SK-N-SH (cell line): ENCODE results near the gene OXSM. TPM values are rescaled to one million over a fixed set of nuclear protein-coding genes. Genes with fewer than 3 reads are reported as not detected.

ENCODE experiments used
- CTCF ChIA-PET: fragments of 300-600, 350-600 bp; formaldehyde crosslinking; extraction: SDS; loops from one replicate; lab custom pipeline; 2021; lab: Yijun Ruan, JAX
- POLR2A ChIA-PET: fragments of 350-600 bp; sonication (Branson Sonifier 250); formaldehyde crosslinking; extraction: SDS; loops from one replicate; lab custom pipeline; 2020; ENCODE audit warnings: antibody characterized with exemption, inconsistent platforms; lab: Yijun Ruan, JAX
- DNase-seq: peaks from one replicate; pipeline ENCODE4 v3.0.0; 2012
- H2AFZ ChIP-seq: fragments of 200-600 bp; sonication (generic); 2 replicates; pipeline ENCODE4 v1.8.1; 2016; ENCODE audit warnings: antibody characterized with exemption, mild to moderate bottlenecking, low read depth
- H3F3A ChIP-seq: fragments of 200-600 bp; sonication (generic); replicated peaks from 2 replicates; pipeline ENCODE3; 2016; ENCODE audit warnings: antibody characterized with exemption, mild to moderate bottlenecking; ENCODE audit not compliant: insufficient read depth
- H3K27ac ChIP-seq, 2 experiments: fragments of 200-500 bp in 1 of 2; fragments of 200-600 bp in 1 of 2; sonication (Bioruptor generic) in 1 of 2; sonication (generic), shearing (Covaris generic) in 1 of 2; 2 replicates each; pipeline versions ENCODE4 v1.5.1 to v1.6.1; 2014 to 2016; ENCODE audit warnings: low read depth in 2 of 2, inconsistent platforms in 1 of 2, low read length in 1 of 2, mild to moderate bottlenecking in 1 of 2, mixed read lengths in 1 of 2
- H3K27me3 ChIP-seq: fragments of 200-600 bp; sonication (generic), shearing (Covaris generic); 2 replicates; pipeline ENCODE4 v1.6.1; 2016; ENCODE audit warnings: mixed run types; ENCODE audit not compliant: insufficient read depth
- H3K36me3 ChIP-seq, 2 experiments: fragments of 200-500 bp in 1 of 2; fragments of 200-600 bp in 1 of 2; sonication (Bioruptor generic) in 1 of 2; sonication (generic) in 1 of 2; replicated peaks in 1 of 2; 2 replicates each; pipeline versions ENCODE3 to v1.5.1; 2014 to 2016; ENCODE audit warnings: low read length in 1 of 2, mild to moderate bottlenecking in 1 of 2; ENCODE audit not compliant: insufficient read depth in 2 of 2, control insufficient read depth in 1 of 2
- H3K4me1 ChIP-seq, 2 experiments: fragments of 200-500 bp in 1 of 2; fragments of 200-600 bp in 1 of 2; sonication (Bioruptor generic) in 1 of 2; sonication (generic), shearing (Covaris generic) in 1 of 2; 2 replicates each; pipeline versions ENCODE4 v1.5.1 to v1.6.1; 2014 to 2016; ENCODE audit warnings: low read depth in 1 of 2, low read length in 1 of 2, mixed run types in 1 of 2; ENCODE audit not compliant: insufficient read depth in 2 of 2, control insufficient read depth in 1 of 2
- H3K4me2 ChIP-seq: fragments of 200-600 bp; sonication (generic), shearing (Covaris generic); 2 replicates; pipeline ENCODE4 v1.6.1; 2017; ENCODE audit warnings: mixed run types
- H3K4me3 ChIP-seq, 2 experiments: fragments of 200-500 bp in 1 of 2; fragments of 200-600 bp in 1 of 2; sonication (Bioruptor generic) in 1 of 2; sonication (generic), shearing (Covaris generic) in 1 of 2; 2 replicates each; pipeline versions ENCODE4 v1.5.1 to v1.8.1; 2014 to 2016; ENCODE audit warnings: low read depth in 2 of 2, inconsistent platforms in 1 of 2, low read length in 1 of 2, mild to moderate bottlenecking in 1 of 2, mixed read lengths in 1 of 2, moderate library complexity in 1 of 2
- H3K79me2 ChIP-seq: fragments of 200-600 bp; sonication (generic); 2 replicates; pipeline ENCODE4 v1.8.1; 2017; ENCODE audit warnings: mild to moderate bottlenecking; ENCODE audit not compliant: insufficient read depth
- H3K9ac ChIP-seq: fragments of 200-600 bp; sonication (generic); 2 replicates; pipeline ENCODE4 v1.6.1; 2017; ENCODE audit warnings: mixed run types
- H3K9me2 ChIP-seq: fragments of 200-600 bp; sonication (generic); 2 replicates; pipeline ENCODE4 v1.6.1; 2017; ENCODE audit warnings: mixed run types
- H3K9me3 ChIP-seq: fragments of 200-600 bp; sonication (generic); 2 replicates; pipeline ENCODE4 v1.6.1; 2017; ENCODE audit warnings: mixed run types, mild to moderate bottlenecking, moderate library complexity
- H4K20me1 ChIP-seq: fragments of 200-600 bp; sonication (generic); 2 replicates; pipeline ENCODE4 v1.6.1; 2017; ENCODE audit warnings: mild to moderate bottlenecking, mixed run types; ENCODE audit not compliant: insufficient read depth
- CHD2 ChIP-seq: fragments of 150-350 bp; IDR thresholded peaks from 2 replicates; pipeline ENCODE4 v1.6.1; 2018; ENCODE audit warnings: low read length; ENCODE audit not compliant: partially characterized antibody
- EP300 ChIP-seq, 2 experiments: IDR thresholded peaks; 2 replicates each; pipeline versions ENCODE4 v1.4.0 to v1.6.1; 2012; ENCODE audit warnings: borderline replicate concordance in 1 of 2, low read depth in 1 of 2, low read length in 1 of 2
- EZH2phosphoT487 ChIP-seq: fragments of 200-600 bp; sonication (generic); IDR thresholded peaks from 2 replicates; pipeline ENCODE4 v1.6.1; 2017; ENCODE audit warnings: low read depth, mixed run types, mild to moderate bottlenecking, antibody characterized with exemption, moderate library complexity, borderline replicate concordance
- IRF3 ChIP-seq: fragments of 150-350 bp; IDR thresholded peaks from 2 replicates; pipeline ENCODE4 v1.6.1; 2016; ENCODE audit warnings: mild to moderate bottlenecking, low read depth, low read length
- MAX ChIP-seq: IDR thresholded peaks from 2 replicates; pipeline ENCODE4 v1.4.0; 2012; ENCODE audit warnings: low read depth
- MXI1 ChIP-seq: IDR thresholded peaks from 2 replicates; pipeline ENCODE4 v1.6.1; 2012; ENCODE audit warnings: mild to moderate bottlenecking, low read depth, low read length, improper control_type of control experiment
- NRF1 ChIP-seq: IDR thresholded peaks from 2 replicates; pipeline ENCODE4 v1.6.1; 2012; ENCODE audit warnings: low read depth, mild to moderate bottlenecking, low read length
- TAF1 ChIP-seq: IDR thresholded peaks from 2 replicates; pipeline ENCODE4 v1.6.1; 2012; ENCODE audit warnings: low read depth, mild to moderate bottlenecking, low read length, moderate library complexity, borderline replicate concordance
- TCF12 ChIP-seq: IDR thresholded peaks from 2 replicates; pipeline ENCODE4 v1.4.0; 2012
- YY1 ChIP-seq: IDR thresholded peaks from 2 replicates; pipeline ENCODE4 v1.4.0; 2012; ENCODE audit warnings: low read depth, mild to moderate bottlenecking
- WGBS: methylation state at CpG from one replicate; pipeline ENCODE4 v1.1.6; 2017; ENCODE audit warnings: low lambda C conversion rate; 5-methylcytosine and 5-hydroxymethylcytosine counted together
- polyA plus RNA-seq, 3 experiments: library from polyadenylated mRNA; depleted of rRNA; stranded (reverse); fragments of >200 nt; gene quantifications; 2 replicates each; pipeline ENCODE4 v1.2.3, GENCODE V29; 2012
- TF ChIP-seq, protein P1 (sequence below): fragments of 200-600 bp; sonication (generic); IDR thresholded peaks from 2 replicates; pipeline ENCODE4 v1.6.1; 2017; ENCODE audit warnings: antibody characterized with exemption, mild to moderate bottlenecking, moderate library complexity
- TF ChIP-seq, protein P2 (sequence below): IDR thresholded peaks from 2 replicates; pipeline ENCODE4 v1.4.0; 2012; ENCODE audit warnings: low read depth, borderline replicate concordance

The OXSM gene
- polyA plus RNA-seq, 1 of the 3 experiments (the other 2 are of a cell fraction), result 12.1 TPM

- Histone ChIP-seq H3K27ac (no peak overlapping the region), H3K4me1 (peaks cover 0 to 15% of the 10 kb centered on the region in 2 experiments; a peak in 2 of 4 replicates), H3K4me2 (no peak overlapping the region), H3F3A (peaks cover 5% of the 10 kb centered on the region), H3K79me2 (no peaks in the 10 kb centered on the region), H3K9me3 (no peaks in the 10 kb centered on the region), H3K9ac (no peak overlapping the region), H2AFZ (no peak overlapping the region), H3K36me3 (no peaks in the 10 kb centered on the region), H3K4me3 (no peak overlapping the region), H3K9me2 (no peaks in the 10 kb centered on the region), H3K27me3 (no peaks in the 10 kb centered on the region), H4K20me1 (no peaks in the 10 kb centered on the region)
- DNase-seq, result no peak
- ChIA-PET CTCF (no interaction called here), POLR2A (no interaction called here)
- no peak for TF ChIP-seq TAF1
- 82% methylated on average over 3 of the region's 3 CpGs for WGBS
These were observed 33.4 kb downstream of the OXSM start for GRCh38 chr3:25823314-25823713.

DNA sequence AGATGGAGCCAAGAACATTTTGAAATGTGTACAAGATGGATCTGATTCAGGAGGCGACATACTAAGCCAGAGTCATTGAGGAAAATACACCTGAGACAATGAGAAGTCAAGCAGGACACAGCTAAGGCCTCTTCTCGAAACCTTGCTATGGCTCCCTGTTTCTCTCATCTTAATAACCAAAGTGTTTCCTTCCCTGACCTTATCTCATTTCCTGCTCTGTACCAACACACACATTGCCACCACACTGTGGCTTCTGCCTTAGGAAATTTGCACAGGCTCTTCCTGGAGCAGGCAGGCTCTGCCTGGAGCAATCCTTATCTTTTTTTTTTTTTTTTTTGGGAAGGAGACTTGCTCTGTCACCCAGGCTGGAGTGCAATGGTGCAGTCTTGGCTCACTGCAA is 36.6 kb downstream of the OXSM start:
- no peak overlapping the region for H3K27ac ChIP-seq
- 69% methylated on average over 2 of the region's 2 CpGs for WGBS
- no peaks in the 10 kb centered on the region for H4K20me1 ChIP-seq
- no peaks in the 10 kb centered on the region for H3K36me3 ChIP-seq
- ChIA-PET POLR2A (no interaction called here), CTCF (no interaction called here)
- H3K4me3 ChIP-seq, result no peak overlapping the region
- no peaks in the 10 kb centered on the region for H3K27me3 ChIP-seq
- H3K9me2 ChIP-seq, result no peaks in the 10 kb centered on the region
- DNase-seq, result no peak
- no peaks in the 10 kb centered on the region for H3K9me3 ChIP-seq
- H3F3A ChIP-seq, result no peaks in the 10 kb centered on the region
- H3K79me2 ChIP-seq, result no peaks in the 10 kb centered on the region
- H3K4me2 ChIP-seq, result no peak overlapping the region
- peaks cover 0 to 4% of the 10 kb centered on the region in 2 experiments; a peak in 3 of 4 replicates for H3K4me1 ChIP-seq
- H3K9ac ChIP-seq, result no peak overlapping the region
- no peak overlapping the region for H2AFZ ChIP-seq
- TF ChIP-seq MXI1 (no peak), YY1 (no peak), MAX (no peak), EZH2phosphoT487 (no peak), TCF12 (no peak), CHD2 (no peak), NRF1 (no peak), IRF3 (no peak), EP300 (IDR thresholded peaks at IDR 0.05; ENCODE audit: borderline replicate concordance in 1 of 2, low read depth in 1 of 2, low read length in 1 of 2) (no peak)
- TF ChIP-seq, protein P1, sequence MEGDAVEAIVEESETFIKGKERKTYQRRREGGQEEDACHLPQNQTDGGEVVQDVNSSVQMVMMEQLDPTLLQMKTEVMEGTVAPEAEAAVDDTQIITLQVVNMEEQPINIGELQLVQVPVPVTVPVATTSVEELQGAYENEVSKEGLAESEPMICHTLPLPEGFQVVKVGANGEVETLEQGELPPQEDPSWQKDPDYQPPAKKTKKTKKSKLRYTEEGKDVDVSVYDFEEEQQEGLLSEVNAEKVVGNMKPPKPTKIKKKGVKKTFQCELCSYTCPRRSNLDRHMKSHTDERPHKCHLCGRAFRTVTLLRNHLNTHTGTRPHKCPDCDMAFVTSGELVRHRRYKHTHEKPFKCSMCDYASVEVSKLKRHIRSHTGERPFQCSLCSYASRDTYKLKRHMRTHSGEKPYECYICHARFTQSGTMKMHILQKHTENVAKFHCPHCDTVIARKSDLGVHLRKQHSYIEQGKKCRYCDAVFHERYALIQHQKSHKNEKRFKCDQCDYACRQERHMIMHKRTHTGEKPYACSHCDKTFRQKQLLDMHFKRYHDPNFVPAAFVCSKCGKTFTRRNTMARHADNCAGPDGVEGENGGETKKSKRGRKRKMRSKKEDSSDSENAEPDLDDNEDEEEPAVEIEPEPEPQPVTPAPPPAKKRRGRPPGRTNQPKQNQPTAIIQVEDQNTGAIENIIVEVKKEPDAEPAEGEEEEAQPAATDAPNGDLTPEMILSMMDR, result no peak
- TF ChIP-seq, protein P2, sequence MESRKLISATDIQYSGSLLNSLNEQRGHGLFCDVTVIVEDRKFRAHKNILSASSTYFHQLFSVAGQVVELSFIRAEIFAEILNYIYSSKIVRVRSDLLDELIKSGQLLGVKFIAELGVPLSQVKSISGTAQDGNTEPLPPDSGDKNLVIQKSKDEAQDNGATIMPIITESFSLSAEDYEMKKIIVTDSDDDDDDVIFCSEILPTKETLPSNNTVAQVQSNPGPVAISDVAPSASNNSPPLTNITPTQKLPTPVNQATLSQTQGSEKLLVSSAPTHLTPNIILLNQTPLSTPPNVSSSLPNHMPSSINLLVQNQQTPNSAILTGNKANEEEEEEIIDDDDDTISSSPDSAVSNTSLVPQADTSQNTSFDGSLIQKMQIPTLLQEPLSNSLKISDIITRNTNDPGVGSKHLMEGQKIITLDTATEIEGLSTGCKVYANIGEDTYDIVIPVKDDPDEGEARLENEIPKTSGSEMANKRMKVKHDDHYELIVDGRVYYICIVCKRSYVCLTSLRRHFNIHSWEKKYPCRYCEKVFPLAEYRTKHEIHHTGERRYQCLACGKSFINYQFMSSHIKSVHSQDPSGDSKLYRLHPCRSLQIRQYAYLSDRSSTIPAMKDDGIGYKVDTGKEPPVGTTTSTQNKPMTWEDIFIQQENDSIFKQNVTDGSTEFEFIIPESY, result no peak
